Suprapubic skin (tissue), 4 donors: Measurements from ENCODE around the gene ZNF593. TPM values are rescaled to one million over a fixed set of nuclear protein-coding genes. Genes with fewer than 3 reads are reported as not detected.
A peak's percentile ranks its signal among the peaks of the same experiment; 100 is the strongest.

ENCODE experiments used
- DNase-seq, 2 donors: peaks; one replicate each; pipeline ENCODE4 v3.0.0-alpha.2; 2019; ENCODE audit warnings: low spot score in 2 of 2
- H3K27ac ChIP-seq: fragments of 200-600 bp; sonication (generic); one replicate; pipeline ENCODE4 v1.5.1; 2019
- H3K27me3 ChIP-seq: fragments of 200-600 bp; sonication (generic); one replicate; pipeline ENCODE4 v1.5.1; 2019
- H3K36me3 ChIP-seq: fragments of 200-600 bp; sonication (generic); one replicate; pipeline ENCODE4 v1.5.1; 2019
- H3K4me1 ChIP-seq: fragments of 200-600 bp; sonication (generic); one replicate; pipeline ENCODE4 v1.5.1; 2019
- H3K4me3 ChIP-seq: fragments of 200-600 bp; sonication (generic); one replicate; pipeline ENCODE4 v1.5.1; 2019; ENCODE audit warnings: mild to moderate bottlenecking
- H3K9me3 ChIP-seq: fragments of 200-600 bp; sonication (generic); one replicate; pipeline ENCODE4 v1.5.1; 2019
- EP300 ChIP-seq: sonication (generic); formaldehyde crosslinking; IDR thresholded peaks from one replicate; pipeline ENCODE4 v1.6.1; 2017; ENCODE audit warnings: antibody characterized with exemption
- POLR2A ChIP-seq, 2 donors: fragments of 450-650 bp; IDR thresholded peaks; one replicate each; pipeline ENCODE4 v1.6.1; 2017; ENCODE audit warnings: antibody characterized with exemption in 2 of 2, mild to moderate bottlenecking in 2 of 2, moderate library complexity in 2 of 2
- POLR2AphosphoS5 ChIP-seq, 3 donors: sonication (generic); formaldehyde crosslinking; IDR thresholded peaks; one replicate each; pipeline ENCODE4 v1.6.1; 2017; ENCODE audit warnings: antibody characterized with exemption in 3 of 3
- WGBS: methylation state at CpG from one replicate; pipeline ENCODE4 v1.1.5; 2018; 5-methylcytosine and 5-hydroxymethylcytosine counted together
- total RNA-seq, 4 donors: library from RNA; depleted of rRNA; stranded (reverse); fragments of >200 nt; gene quantifications; one replicate each; pipeline ENCODE4 v1.1.0, GENCODE V29; 2016
- TF ChIP-seq, protein P1 (sequence below), 2 donors: fragments of 200-600 bp in 1 of 2; fragments of 450-650 bp in 1 of 2; sonication (generic) in 1 of 2; IDR thresholded peaks; one replicate each; pipeline ENCODE4 v1.5.1; 2016 to 2019; ENCODE audit warnings: antibody characterized with exemption in 2 of 2, mild to moderate bottlenecking in 1 of 2, moderate library complexity in 1 of 2

ZNF593 gene
- total RNA-seq, 4 donors from 2014 or later = 15.3 to 53.4 (median 28.3) TPM

GRCh38 chr1:26125382-26125781, 44.3 kb upstream of the ZNF593 start:
- no peaks in the 10 kb centered on the region for H3K27me3 ChIP-seq
- no peaks in the 10 kb centered on the region for H3K9me3 ChIP-seq
- H3K4me3 ChIP-seq = no peak overlapping the region
- TF ChIP-seq EP300 (no peak), POLR2A (IDR thresholded peaks at IDR 0.05) (no peak)
- TF ChIP-seq, protein P1, sequence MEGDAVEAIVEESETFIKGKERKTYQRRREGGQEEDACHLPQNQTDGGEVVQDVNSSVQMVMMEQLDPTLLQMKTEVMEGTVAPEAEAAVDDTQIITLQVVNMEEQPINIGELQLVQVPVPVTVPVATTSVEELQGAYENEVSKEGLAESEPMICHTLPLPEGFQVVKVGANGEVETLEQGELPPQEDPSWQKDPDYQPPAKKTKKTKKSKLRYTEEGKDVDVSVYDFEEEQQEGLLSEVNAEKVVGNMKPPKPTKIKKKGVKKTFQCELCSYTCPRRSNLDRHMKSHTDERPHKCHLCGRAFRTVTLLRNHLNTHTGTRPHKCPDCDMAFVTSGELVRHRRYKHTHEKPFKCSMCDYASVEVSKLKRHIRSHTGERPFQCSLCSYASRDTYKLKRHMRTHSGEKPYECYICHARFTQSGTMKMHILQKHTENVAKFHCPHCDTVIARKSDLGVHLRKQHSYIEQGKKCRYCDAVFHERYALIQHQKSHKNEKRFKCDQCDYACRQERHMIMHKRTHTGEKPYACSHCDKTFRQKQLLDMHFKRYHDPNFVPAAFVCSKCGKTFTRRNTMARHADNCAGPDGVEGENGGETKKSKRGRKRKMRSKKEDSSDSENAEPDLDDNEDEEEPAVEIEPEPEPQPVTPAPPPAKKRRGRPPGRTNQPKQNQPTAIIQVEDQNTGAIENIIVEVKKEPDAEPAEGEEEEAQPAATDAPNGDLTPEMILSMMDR (IDR thresholded peaks at IDR 0.05) = no peak
- H3K4me1 ChIP-seq = peaks cover 65% of the 10 kb centered on the region
- no peak overlapping the region for H3K27ac ChIP-seq
- H3K36me3 ChIP-seq = no peaks in the 10 kb centered on the region
- no peak for DNase-seq

GRCh38 chr1:26125946-26126320, 43.8 kb upstream of the ZNF593 start:
- no peaks in the 10 kb centered on the region for H3K36me3 ChIP-seq
- WGBS = 51% methylated on average over 1 of the region's 1 CpG
- H3K4me3 ChIP-seq = no peak overlapping the region
- TF ChIP-seq EP300 (no peak), POLR2A (IDR thresholded peaks at IDR 0.05) (no peak), POLR2AphosphoS5 (IDR thresholded peaks at IDR 0.05) (no peak)
- TF ChIP-seq, protein P1 (IDR thresholded peaks at IDR 0.05) = no peak
- peaks cover 65% of the 10 kb centered on the region for H3K4me1 ChIP-seq
- H3K27ac ChIP-seq = peak overlapping the region; percentile 76
- H3K9me3 ChIP-seq = no peaks in the 10 kb centered on the region
- H3K27me3 ChIP-seq = no peaks in the 10 kb centered on the region
- no peak for DNase-seq

- no peaks in the 10 kb centered on the region for H3K9me3 ChIP-seq
- H3K4me3 ChIP-seq = peak overlapping the region; percentile 12
- no peaks in the 10 kb centered on the region for H3K27me3 ChIP-seq
- 44% methylated on average over 9 of the region's 9 CpGs for WGBS
- no peaks in the 10 kb centered on the region for H3K36me3 ChIP-seq
- DNase-seq = no peak
- H3K27ac ChIP-seq = peak overlapping the region; percentile 76
- H3K4me1 ChIP-seq = peaks cover 61% of the 10 kb centered on the region
- TF ChIP-seq POLR2AphosphoS5 (IDR thresholded peaks at IDR 0.05) (peak in 1 of 3 donors; percentile 48), POLR2A (IDR thresholded peaks at IDR 0.05) (no peak)
These were observed 43.2 kb upstream of the ZNF593 start for GRCh38 chr1:26126321-26127084.

DNA sequence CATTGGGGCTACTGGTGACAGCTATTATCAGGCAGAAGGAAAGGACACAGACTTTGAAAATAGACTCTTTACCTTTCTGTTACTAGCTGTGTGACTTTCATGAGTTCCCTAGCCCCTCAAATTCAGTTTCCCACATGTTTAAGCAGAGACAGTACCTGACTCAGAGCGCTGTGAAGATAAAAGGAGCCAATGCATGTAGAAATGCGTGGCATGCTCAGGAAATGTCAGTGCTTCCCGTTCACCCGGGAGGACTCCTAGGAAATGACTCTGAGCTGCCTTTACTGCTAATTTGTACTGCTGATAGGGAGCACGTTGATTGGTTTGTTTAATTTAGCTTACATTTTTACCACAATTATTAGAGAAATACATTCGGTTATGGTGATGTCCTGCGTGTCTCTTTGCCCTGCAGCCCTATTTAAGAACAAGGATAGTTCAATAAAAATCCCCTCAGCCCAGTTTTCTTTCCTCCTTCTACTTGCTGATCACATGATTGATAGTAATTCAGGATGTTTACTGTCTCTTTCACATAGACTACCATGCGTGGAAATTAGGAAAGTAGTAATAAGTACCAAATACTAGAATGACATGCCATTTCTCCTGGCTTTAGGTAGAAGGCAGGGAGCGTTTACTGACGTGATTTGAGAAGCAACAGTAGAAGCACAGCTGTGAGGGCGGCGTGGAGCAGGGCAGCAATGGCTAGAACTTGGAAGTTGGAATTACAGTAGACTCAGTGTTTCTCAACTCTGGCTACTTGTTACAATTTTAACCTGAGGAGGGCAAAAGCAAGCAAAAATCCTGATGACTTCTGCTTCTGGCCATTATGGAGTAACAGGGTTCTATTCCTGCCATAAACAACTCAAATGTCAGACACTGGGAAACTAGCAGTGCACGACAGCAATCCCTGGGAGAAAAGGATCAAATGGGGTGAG, 42.2 kb upstream of the ZNF593 start:
- TF ChIP-seq, protein P1 (IDR thresholded peaks at IDR 0.05) = no peak
- TF ChIP-seq EP300 (no peak), POLR2AphosphoS5 (IDR thresholded peaks at IDR 0.05) (no peak), POLR2A (IDR thresholded peaks at IDR 0.05) (no peak)
- WGBS = 34% methylated on average over 13 of the region's 13 CpGs
- Histone ChIP-seq H3K4me3 (no peak overlapping the region), H3K27ac (peak overlapping the region; percentile 76), H3K27me3 (no peaks in the 10 kb centered on the region), H3K9me3 (no peaks in the 10 kb centered on the region), H3K4me1 (peaks cover 56% of the 10 kb centered on the region), H3K36me3 (no peaks in the 10 kb centered on the region)
- DNase-seq = no peak

DNA sequence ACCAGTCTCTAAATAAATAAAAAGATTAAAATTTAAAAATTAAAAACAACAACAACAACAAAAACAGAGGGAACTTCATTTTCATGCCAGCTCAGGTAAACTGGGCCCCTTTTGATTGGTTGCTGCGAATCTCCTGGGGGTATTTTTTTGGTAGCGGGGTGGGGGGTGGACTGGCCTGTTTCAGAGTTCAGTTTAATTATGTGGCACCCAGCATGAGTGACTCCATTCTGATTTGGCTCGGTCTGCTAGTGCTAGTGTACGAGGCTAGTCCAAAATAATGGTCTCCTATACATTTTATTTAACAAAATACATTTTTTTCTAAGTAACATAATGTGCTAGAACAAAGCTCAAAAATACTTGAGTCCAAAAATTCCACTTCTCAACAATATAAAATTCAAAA, 39.9 kb upstream of the ZNF593 start:
- Histone ChIP-seq H3K27ac (no peak overlapping the region), H3K4me3 (no peak overlapping the region), H3K27me3 (no peaks in the 10 kb centered on the region), H3K36me3 (no peaks in the 10 kb centered on the region), H3K4me1 (peaks cover 33% of the 10 kb centered on the region), H3K9me3 (no peaks in the 10 kb centered on the region)
- DNase-seq = no peak
- TF ChIP-seq POLR2AphosphoS5 (IDR thresholded peaks at IDR 0.05) (no peak), EP300 (no peak), POLR2A (IDR thresholded peaks at IDR 0.05) (no peak)
- TF ChIP-seq, protein P1 (IDR thresholded peaks at IDR 0.05) = no peak
- WGBS = 93% methylated on average over 4 of the region's 4 CpGs
